Ascending aorta (tissue), 2 donors: ENCODE data around the gene TRIP13. TPM values are rescaled to one million over a fixed set of nuclear protein-coding genes. Genes with fewer than 3 reads are reported as not detected.

ENCODE experiments used
- DNase-seq, 2 donors: peaks; one replicate each; pipeline ENCODE4 v3.0.0-alpha.2; 2019; ENCODE audit warnings: low spot score in 2 of 2
- H3K27ac ChIP-seq, 2 donors: fragments of 200-600 bp; sonication (generic); one replicate each; pipeline ENCODE4 v1.5.1; 2016 to 2017; ENCODE audit warnings: mild to moderate bottlenecking in 1 of 2
- H3K27me3 ChIP-seq: fragments of 200-600 bp; sonication (generic); one replicate; pipeline ENCODE4 v1.5.1; 2017
- H3K36me3 ChIP-seq, 2 donors: fragments of 200-600 bp; sonication (generic); one replicate each; pipeline ENCODE4 v1.5.1; 2016
- H3K4me1 ChIP-seq, 2 donors: fragments of 200-600 bp; sonication (generic); one replicate each; pipeline ENCODE4 v1.5.1; 2016 to 2017; ENCODE audit warnings: mild to moderate bottlenecking in 1 of 2
- H3K4me3 ChIP-seq, 2 donors: fragments of 200-600 bp; sonication (generic); one replicate each; pipeline ENCODE4 v1.5.1; 2016 to 2017; ENCODE audit warnings: mild to moderate bottlenecking in 1 of 2
- H3K9me3 ChIP-seq, 2 donors: fragments of 200-600 bp; sonication (generic); one replicate each; pipeline ENCODE4 v1.5.1; 2016
- intact Hi-C: fragments of 100-400 bp; cut with DNase I; formaldehyde crosslinking; loops from one replicate; pipeline ENCODE4 v1.15.1; 2023
- total RNA-seq: library from RNA; depleted of rRNA; stranded (reverse); fragments of >200 nt; gene quantifications from one replicate; pipeline ENCODE4 v1.1.0, GENCODE V29; 2016
- TF ChIP-seq, protein P1 (sequence below), 3 experiments: fragments of 200-600 bp in 2 of 3; fragments of 450-650 bp in 1 of 3; sonication (generic) in 2 of 3; IDR thresholded peaks; one replicate each; pipeline ENCODE4 v1.5.1; 2016 to 2019; ENCODE audit warnings: antibody characterized with exemption in 3 of 3, mild to moderate bottlenecking in 1 of 3, moderate library complexity in 1 of 3

Gene TRIP13
- total RNA-seq, 1 donor from 2014 or later = not detected

- intact Hi-C loops = no loop called here
- Histone ChIP-seq H3K4me1 (no peaks in the 10 kb centered on the region), H3K27me3 (no peaks in the 10 kb centered on the region), H3K9me3 (no peaks in the 10 kb centered on the region), H3K36me3 (no peaks in the 10 kb centered on the region), H3K4me3 (no peak overlapping the region), H3K27ac (no peak overlapping the region)
- TF ChIP-seq, protein P1, sequence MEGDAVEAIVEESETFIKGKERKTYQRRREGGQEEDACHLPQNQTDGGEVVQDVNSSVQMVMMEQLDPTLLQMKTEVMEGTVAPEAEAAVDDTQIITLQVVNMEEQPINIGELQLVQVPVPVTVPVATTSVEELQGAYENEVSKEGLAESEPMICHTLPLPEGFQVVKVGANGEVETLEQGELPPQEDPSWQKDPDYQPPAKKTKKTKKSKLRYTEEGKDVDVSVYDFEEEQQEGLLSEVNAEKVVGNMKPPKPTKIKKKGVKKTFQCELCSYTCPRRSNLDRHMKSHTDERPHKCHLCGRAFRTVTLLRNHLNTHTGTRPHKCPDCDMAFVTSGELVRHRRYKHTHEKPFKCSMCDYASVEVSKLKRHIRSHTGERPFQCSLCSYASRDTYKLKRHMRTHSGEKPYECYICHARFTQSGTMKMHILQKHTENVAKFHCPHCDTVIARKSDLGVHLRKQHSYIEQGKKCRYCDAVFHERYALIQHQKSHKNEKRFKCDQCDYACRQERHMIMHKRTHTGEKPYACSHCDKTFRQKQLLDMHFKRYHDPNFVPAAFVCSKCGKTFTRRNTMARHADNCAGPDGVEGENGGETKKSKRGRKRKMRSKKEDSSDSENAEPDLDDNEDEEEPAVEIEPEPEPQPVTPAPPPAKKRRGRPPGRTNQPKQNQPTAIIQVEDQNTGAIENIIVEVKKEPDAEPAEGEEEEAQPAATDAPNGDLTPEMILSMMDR (IDR thresholded peaks at IDR 0.05) = no peak
- DNase-seq = peak in 1 of 2 donors; percentile 59
Observed at GRCh38 chr5:946720-947625, 54.3 kb downstream of the TRIP13 start.

GRCh38 chr5:947626-948471 lies 55.2 kb downstream of the TRIP13 start:
- TF ChIP-seq, protein P1 (IDR thresholded peaks at IDR 0.05) = no peak
- Histone ChIP-seq H3K27ac (no peak overlapping the region), H3K4me3 (no peak overlapping the region), H3K36me3 (no peaks in the 10 kb centered on the region), H3K4me1 (no peaks in the 10 kb centered on the region), H3K27me3 (no peaks in the 10 kb centered on the region), H3K9me3 (no peaks in the 10 kb centered on the region)
- intact Hi-C loops = no loop called here
- DNase-seq = no peak

DNA sequence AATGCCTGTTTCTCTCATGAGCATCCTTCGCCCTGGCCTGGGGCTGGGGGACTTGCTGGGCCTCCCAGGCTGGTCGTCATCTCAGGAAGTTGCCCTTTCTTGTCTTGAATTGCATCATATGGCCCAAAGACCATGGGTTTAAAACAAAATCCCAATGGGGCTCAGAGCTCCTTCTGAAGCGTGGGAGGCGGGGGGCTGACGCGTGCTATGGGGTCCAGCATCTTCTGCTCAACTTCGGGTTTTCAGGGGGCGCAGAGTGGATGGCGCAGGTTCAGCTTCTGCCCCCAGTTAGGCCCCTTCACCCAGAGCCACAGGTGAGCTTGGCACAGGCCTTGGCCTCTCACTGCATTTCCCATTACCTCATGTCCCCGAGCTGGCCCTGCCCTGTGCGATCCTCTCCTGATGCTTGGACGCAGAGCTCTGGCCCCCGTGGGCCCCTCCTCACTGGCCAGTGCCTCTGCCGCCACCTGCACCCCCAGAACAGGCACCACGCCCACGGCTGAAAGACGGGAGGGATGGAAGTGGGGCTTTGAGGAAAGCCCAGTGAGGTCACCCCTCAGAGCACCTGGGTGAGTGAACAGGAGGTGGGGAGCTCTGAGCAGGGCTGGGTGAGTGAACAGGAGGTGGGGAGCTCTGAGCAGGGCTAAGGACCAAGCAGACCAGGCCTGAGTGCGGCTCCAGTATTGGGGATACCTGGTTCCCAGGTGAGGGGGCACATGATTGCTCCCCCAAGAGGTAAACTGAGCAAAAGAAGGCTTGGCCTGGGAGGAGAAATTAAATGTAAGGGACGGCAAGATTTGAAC lies 56.0 kb downstream of the TRIP13 start:
- no peaks in the 10 kb centered on the region for H3K36me3 ChIP-seq
- no peaks in the 10 kb centered on the region for H3K4me1 ChIP-seq
- H3K9me3 ChIP-seq = no peaks in the 10 kb centered on the region
- intact Hi-C loops = no loop called here
- TF ChIP-seq, protein P1 (IDR thresholded peaks at IDR 0.05) = no peak
- no peaks in the 10 kb centered on the region for H3K27me3 ChIP-seq
- no peak overlapping the region for H3K27ac ChIP-seq
- H3K4me3 ChIP-seq = no peak overlapping the region
- no peak for DNase-seq

GRCh38 chr5:949275-949543 lies 56.5 kb downstream of the TRIP13 start:
- intact Hi-C loops = no loop called here
- TF ChIP-seq, protein P1 (IDR thresholded peaks at IDR 0.05) = no peak
- no peaks in the 10 kb centered on the region for H3K27me3 ChIP-seq

DNA sequence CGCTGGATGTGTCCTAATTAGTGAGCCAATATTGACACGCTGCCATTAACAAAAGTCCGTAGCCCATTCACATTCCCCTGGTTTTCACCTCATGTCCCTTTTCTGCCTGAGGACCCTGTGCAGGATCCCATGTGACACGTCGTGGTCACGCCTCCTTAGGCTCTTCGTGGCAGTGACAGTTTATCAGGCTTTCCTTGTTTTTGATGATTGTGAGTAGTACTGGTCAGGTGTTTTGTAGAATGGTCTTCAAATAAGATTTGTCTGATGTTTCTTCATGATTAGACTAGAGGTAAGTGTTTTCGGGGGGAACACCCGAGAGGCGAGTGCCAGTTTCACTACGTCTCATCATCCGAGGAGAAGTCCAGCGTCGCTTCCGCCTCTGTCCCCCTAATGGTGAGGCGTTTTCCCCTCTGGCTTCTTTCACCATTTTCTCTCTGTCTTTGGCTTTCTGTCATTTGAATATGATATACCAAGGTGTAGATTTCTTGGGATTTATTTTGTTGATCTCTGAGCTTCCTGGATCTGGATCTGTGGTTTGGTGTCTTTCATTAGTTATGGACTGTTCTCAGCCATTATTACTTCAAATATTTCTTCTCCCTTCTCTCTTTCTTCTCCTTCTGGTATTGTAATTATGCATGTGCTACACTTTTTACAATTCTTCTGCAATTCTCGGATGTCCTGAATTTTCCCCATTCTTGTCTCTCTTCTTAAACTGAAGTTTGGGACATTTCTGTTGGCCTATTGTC lies 57.3 kb downstream of the TRIP13 start:
- intact Hi-C loops = no loop called here
- TF ChIP-seq, protein P1 (IDR thresholded peaks at IDR 0.05) = no peak
- H3K4me3 ChIP-seq = no peak overlapping the region
- no peaks in the 10 kb centered on the region for H3K27me3 ChIP-seq
- no peak for DNase-seq
- H3K36me3 ChIP-seq = no peaks in the 10 kb centered on the region
- no peaks in the 10 kb centered on the region for H3K9me3 ChIP-seq
- H3K27ac ChIP-seq = no peak overlapping the region
- no peaks in the 10 kb centered on the region for H3K4me1 ChIP-seq

More at GRCh38 chr5:949275-949543, 56.5 kb downstream of the TRIP13 start:
- Histone ChIP-seq H3K4me1 (no peaks in the 10 kb centered on the region), H3K36me3 (no peaks in the 10 kb centered on the region), H3K4me3 (no peak overlapping the region), H3K27ac (no peak overlapping the region), H3K9me3 (no peaks in the 10 kb centered on the region)
- DNase-seq = no peak
